HCT116 (cell line): ENCODE results near the gene ABCC5. TPM values are rescaled to one million over a fixed set of nuclear protein-coding genes. Genes with fewer than 3 reads are reported as not detected.

Source experiments
- ATAC-seq: fragments of 200-7000 bp; cut with Tn5 transposase; 2 replicates; pipeline ENCODE4 v1.9.1; 2020; ENCODE audit warnings: mild to moderate bottlenecking, moderate library complexity
- BruUV-seq: library from RNA; stranded (reverse); fragments of 400-500 nt; replicated peaks from 2 replicates; lab custom pipeline; 2021; lab: Mats Ljungman, UMichigan
- CTCF ChIA-PET: fragments of 300-600 bp; sonication (Branson Sonifier 250); formaldehyde crosslinking; loops from one replicate; lab custom pipeline; 2021; ENCODE audit warnings: antibody characterized with exemption; lab: Charles Lee
- POLR2A ChIA-PET: fragments of 300-600, 350-600 bp; sonication (Branson Sonifier 250); formaldehyde crosslinking; loops from one replicate; lab custom pipeline; 2021; ENCODE audit warnings: antibody characterized with exemption; lab: Charles Lee
- RAD21 ChIA-PET, 2 experiments: fragments of 300-600 bp; sonication (Branson Sonifier 250); formaldehyde crosslinking; loops; one replicate each; lab custom pipeline; 2023; ENCODE audit warnings: low total read pairs in 2 of 2; ENCODE audit not compliant: uncharacterized antibody in 2 of 2, unreplicated experiment in 2 of 2, low non-redundant PET in 1 of 2; lab: Charles Lee
- DNase-seq: peaks from one replicate; pipeline ENCODE4 v3.0.0-alpha.2; 2010; ENCODE audit warnings: low read depth, low spot score
- H2AFZ ChIP-seq: fragments of 200-600 bp; shearing (Covaris generic), sonication (generic); 2 replicates; pipeline ENCODE4 v1.6.1; 2017; ENCODE audit warnings: low read depth, mixed run types, mixed read lengths, antibody characterized with exemption, low read length; ENCODE audit not compliant: poor library complexity, severe bottlenecking
- H3K27ac ChIP-seq: 2 replicates; pipeline ENCODE4 v1.5.1; 2012; ENCODE audit warnings: low read depth, low read length
- H3K27me3 ChIP-seq: fragments of 200-600 bp; sonication (generic); 2 replicates; pipeline ENCODE4 v1.6.1; 2016; ENCODE audit warnings: mixed run types, low read length, mixed read lengths; ENCODE audit not compliant: insufficient read depth
- H3K36me3 ChIP-seq, 2 experiments: fragments of 200-500 bp in 1 of 2; fragments of 200-600 bp in 1 of 2; sonication (Bioruptor generic) in 1 of 2; sonication (generic) in 1 of 2; 2 replicates each; pipeline versions ENCODE4 v1.5.1 to v1.6.1; 2014 to 2016; ENCODE audit warnings: low read length in 2 of 2, inconsistent platforms in 1 of 2, mixed read lengths in 1 of 2, mixed run types in 1 of 2; ENCODE audit not compliant: insufficient read depth in 2 of 2, control insufficient read depth in 1 of 2
- H3K4me1 ChIP-seq, 2 experiments: fragments of 200-600 bp in 1 of 2; sonication (generic) in 1 of 2; 2 replicates each; pipeline versions ENCODE4 v1.5.1 to v1.6.1; 2012 to 2017; ENCODE audit warnings: low read length in 2 of 2, inconsistent platforms in 1 of 2, mild to moderate bottlenecking in 1 of 2, mixed read lengths in 1 of 2, mixed run types in 1 of 2, moderate library complexity in 1 of 2; ENCODE audit not compliant: insufficient read depth in 2 of 2, control insufficient read depth in 1 of 2
- H3K4me2 ChIP-seq: fragments of 200-600 bp; sonication (generic); 2 replicates; pipeline ENCODE4 v1.6.1; 2017; ENCODE audit warnings: mixed run types, low read length, mixed read lengths
- H3K4me3 ChIP-seq, 2 experiments: fragments of 200-600 bp in 1 of 2; sonication (generic) in 1 of 2; replicated peaks in 1 of 2; 2 replicates each; pipeline ENCODE4 v1.5.1; 2011 to 2016; ENCODE audit warnings: low read length in 2 of 2, control low read depth in 1 of 2, low read depth in 1 of 2, mild to moderate bottlenecking in 1 of 2, mixed read lengths in 1 of 2, mixed run types in 1 of 2
- H3K79me2 ChIP-seq: fragments of 200-600 bp; sonication (generic); 2 replicates; pipeline ENCODE4 v1.6.1; 2017; ENCODE audit warnings: mild to moderate bottlenecking, mixed run types, low read length, moderate library complexity, mixed read lengths; ENCODE audit not compliant: insufficient read depth
- H3K9ac ChIP-seq: fragments of 200-600 bp; sonication (generic); 2 replicates; pipeline ENCODE4 v1.6.1; 2016; ENCODE audit warnings: low read length, mixed read lengths
- H3K9me2 ChIP-seq: fragments of 200-600 bp; sonication (generic), shearing (Covaris generic); 2 replicates; pipeline ENCODE4 v1.6.1; 2017; ENCODE audit warnings: mixed run types, mild to moderate bottlenecking, moderate library complexity; ENCODE audit not compliant: insufficient read depth
- H3K9me3 ChIP-seq, 2 experiments: fragments of 200-500 bp in 1 of 2; fragments of 200-600 bp in 1 of 2; sonication (Bioruptor generic) in 1 of 2; sonication (generic) in 1 of 2; 2 replicates each; pipeline ENCODE4 v1.6.1; 2014 to 2017; ENCODE audit warnings: low read length in 2 of 2, mixed read lengths in 2 of 2, inconsistent platforms in 1 of 2, low read depth in 1 of 2, mild to moderate bottlenecking in 1 of 2, mixed run types in 1 of 2, moderate library complexity in 1 of 2; ENCODE audit not compliant: control insufficient read depth in 1 of 2, insufficient read depth in 1 of 2
- H4K20me1 ChIP-seq: fragments of 200-600 bp; sonication (generic), shearing (Covaris generic); 2 replicates; pipeline ENCODE4 v1.6.1; 2017; ENCODE audit warnings: mixed run types, mild to moderate bottlenecking, moderate library complexity; ENCODE audit not compliant: insufficient read depth
- CBX3 ChIP-seq: IDR thresholded peaks from 2 replicates; pipeline ENCODE4 v1.6.1; 2012; ENCODE audit warnings: low read depth
- ELF1 ChIP-seq: IDR thresholded peaks from 2 replicates; pipeline ENCODE4 v1.6.1; 2012; ENCODE audit warnings: low read depth, borderline replicate concordance
- EZH2 ChIP-seq: fragments of 200-600 bp; sonication (generic); IDR thresholded peaks from 2 replicates; pipeline ENCODE4 v1.6.1; 2017; ENCODE audit warnings: antibody characterized with exemption, mixed run types
- EZH2phosphoT487 ChIP-seq: fragments of 200-600 bp; IDR thresholded peaks from 2 replicates; pipeline ENCODE4 v1.6.1; 2018; ENCODE audit warnings: antibody characterized with exemption, borderline replicate concordance
- FOSL1 ChIP-seq: IDR thresholded peaks from 2 replicates; pipeline ENCODE4 v1.6.1; 2012; ENCODE audit warnings: low read depth
- JUND ChIP-seq: IDR thresholded peaks from 2 replicates; pipeline ENCODE4 v1.6.1; 2012
- POLR2A ChIP-seq: IDR thresholded peaks from 2 replicates; pipeline ENCODE4 v1.7.0; 2011; ENCODE audit warnings: borderline replicate concordance; ENCODE audit not compliant: insufficient read depth, insufficient read length; ENCODE audit errors: extremely low read depth
- POLR2AphosphoS5 ChIP-seq: IDR thresholded peaks from 2 replicates; pipeline ENCODE4 v1.6.1; 2011; ENCODE audit warnings: mild to moderate bottlenecking, low read depth, low read length, moderate library complexity
- RAD21 ChIP-seq: IDR thresholded peaks from 2 replicates; pipeline ENCODE4 v1.6.1; 2012; ENCODE audit warnings: low read depth, mild to moderate bottlenecking
- SIN3A ChIP-seq: IDR thresholded peaks from 2 replicates; pipeline ENCODE4 v1.6.1; 2012; ENCODE audit warnings: low read depth
- SP1 ChIP-seq: IDR thresholded peaks from 2 replicates; pipeline ENCODE4 v1.6.1; 2012; ENCODE audit warnings: low read depth
- TCF7L2 ChIP-seq: IDR thresholded peaks from 2 replicates; pipeline ENCODE4 v1.7.0; 2011; ENCODE audit warnings: borderline replicate concordance, inconsistent platforms; ENCODE audit not compliant: insufficient read depth, insufficient read length; ENCODE audit errors: extremely low read depth
- YY1 ChIP-seq: IDR thresholded peaks from 2 replicates; pipeline ENCODE4 v1.6.1; 2011; ENCODE audit warnings: low read length, low read depth, moderate library complexity, mild to moderate bottlenecking; ENCODE audit not compliant: insufficient replicate concordance; ENCODE audit errors: extremely low read depth
- ZFX ChIP-seq: fragments of 450-650 bp; IDR thresholded peaks from 2 replicates; pipeline ENCODE4 v1.6.1; 2017
- ZNF274 ChIP-seq: fragments of 200-500 bp; sonication (Bioruptor generic); IDR thresholded peaks from 2 replicates; pipeline ENCODE4 v1.6.1; 2014; ENCODE audit warnings: mild to moderate bottlenecking, low read depth, low read length, inconsistent platforms
- intact Hi-C: fragments of 100-400 bp; cut with micrococcal nuclease; formaldehyde crosslinking; loops from 2 replicates; pipeline ENCODE4 v1.10.0; 2022
- total RNA-seq: library from RNA; stranded (reverse); gene quantifications from one replicate; pipeline ENCODE4 v1.2.1, GENCODE V29; 2021; ENCODE audit not compliant: unreplicated experiment
- TF ChIP-seq, protein P1 (sequence below): IDR thresholded peaks from 2 replicates; pipeline ENCODE4 v1.6.1; 2012
- TF ChIP-seq, protein P2 (sequence below), 3 experiments: fragments of 200-600 bp in 1 of 3; sonication (generic) in 1 of 3; IDR thresholded peaks in 2 of 3; conservative IDR thresholded peaks in 1 of 3; 2 replicates each; pipeline ENCODE4 v1.5.1; 2012 to 2017; ENCODE audit warnings: low read depth in 2 of 3, low read length in 2 of 3, antibody characterized with exemption in 1 of 3, borderline replicate concordance in 1 of 3, control low read depth in 1 of 3, mild to moderate bottlenecking in 1 of 3, mixed read lengths in 1 of 3, mixed run types in 1 of 3, moderate library complexity in 1 of 3; ENCODE audit not compliant: insufficient read depth in 1 of 3

The ABCC5 gene
- total RNA-seq, 1 experiment from 2014 or later: 16.9 TPM

DNA sequence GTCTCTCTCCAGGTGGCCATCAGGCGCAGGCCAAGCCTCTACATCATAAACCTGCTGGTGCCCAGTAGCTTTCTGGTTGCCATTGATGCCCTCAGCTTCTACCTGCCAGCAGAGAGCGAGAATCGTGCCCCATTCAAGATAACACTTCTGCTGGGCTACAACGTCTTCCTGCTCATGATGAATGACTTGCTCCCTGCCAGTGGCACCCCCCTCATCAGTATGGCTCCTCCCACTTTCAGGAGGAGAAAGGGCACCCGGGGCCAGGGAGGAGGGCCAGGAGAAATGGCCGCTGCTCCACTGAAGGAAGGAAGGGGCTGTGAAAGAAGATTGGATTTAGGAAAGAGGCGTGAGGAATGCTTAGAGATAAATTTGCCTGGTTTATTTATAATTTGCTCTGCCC lies 41.7 kb upstream of the ABCC5 start:
- H2AFZ ChIP-seq: no peak overlapping the region
- peak; percentile 52 for ATAC-seq

DNA sequence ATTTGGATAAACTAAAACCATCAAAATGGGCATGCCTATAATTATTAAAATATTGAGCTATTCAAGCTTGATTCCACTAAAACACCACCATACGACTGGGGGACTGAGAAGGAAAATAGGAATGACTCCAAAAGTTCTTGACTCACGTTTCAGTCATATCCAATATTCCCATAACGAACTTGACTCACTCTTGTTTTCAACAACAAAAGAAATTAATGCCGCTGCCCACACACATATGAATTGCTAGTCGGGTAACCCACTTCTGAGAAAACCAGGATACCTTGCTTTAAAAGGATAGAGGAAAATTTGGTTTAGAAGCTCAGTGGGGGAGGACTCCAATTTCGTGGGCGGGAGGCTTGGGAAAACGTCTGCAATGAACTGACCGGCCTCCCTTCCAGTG lies 40.3 kb upstream of the ABCC5 start:
- Histone ChIP-seq H3K36me3 (no peaks in the 10 kb centered on the region), H3K27me3 (no peaks in the 10 kb centered on the region), H2AFZ (no peak overlapping the region), H3K4me3 (no peak overlapping the region), H3K9ac (no peak overlapping the region), H3K9me2 (no peaks in the 10 kb centered on the region), H3K27ac (no peak overlapping the region), H3K79me2 (no peaks in the 10 kb centered on the region), H4K20me1 (no peaks in the 10 kb centered on the region), H3K9me3 (no peaks in the 10 kb centered on the region), H3K4me1 (peaks cover 0 to 3% of the 10 kb centered on the region in 2 experiments; a peak in 1 of 4 replicates), H3K4me2 (no peak overlapping the region)
- ATAC-seq (no peak), DNase-seq (no peak)
- ChIA-PET POLR2A (no interaction called here), CTCF (no interaction called here), RAD21 (no interaction called here)
- no TSS peak for BruUV-seq
- intact Hi-C loops: no loop called here
- TF ChIP-seq EZH2 (no peak), ZFX (no peak), ELF1 (no peak), FOSL1 (no peak), CBX3 (no peak), POLR2A (no peak), SP1 (no peak), YY1 (no peak), RAD21 (no peak), JUND (no peak), EZH2phosphoT487 (no peak)
- TF ChIP-seq, protein P1, sequence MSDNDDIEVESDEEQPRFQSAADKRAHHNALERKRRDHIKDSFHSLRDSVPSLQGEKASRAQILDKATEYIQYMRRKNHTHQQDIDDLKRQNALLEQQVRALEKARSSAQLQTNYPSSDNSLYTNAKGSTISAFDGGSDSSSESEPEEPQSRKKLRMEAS: no peak

More for the DNA sequence above, 41.7 kb upstream of the ABCC5 start:
- Histone ChIP-seq H3K9me3 (no peaks in the 10 kb centered on the region), H3K79me2 (no peaks in the 10 kb centered on the region), H3K9ac (no peak overlapping the region), H3K36me3 (no peaks in the 10 kb centered on the region), H3K4me2 (no peak overlapping the region), H3K4me1 (peaks cover 0 to 3% of the 10 kb centered on the region in 2 experiments; a peak in 1 of 4 replicates), H3K9me2 (no peaks in the 10 kb centered on the region), H3K4me3 (no peak overlapping the region), H3K27ac (no peak overlapping the region)
- no TSS peak for BruUV-seq
- intact Hi-C loops: no loop called here
- DNase-seq: no peak
- TF ChIP-seq, protein P2, sequence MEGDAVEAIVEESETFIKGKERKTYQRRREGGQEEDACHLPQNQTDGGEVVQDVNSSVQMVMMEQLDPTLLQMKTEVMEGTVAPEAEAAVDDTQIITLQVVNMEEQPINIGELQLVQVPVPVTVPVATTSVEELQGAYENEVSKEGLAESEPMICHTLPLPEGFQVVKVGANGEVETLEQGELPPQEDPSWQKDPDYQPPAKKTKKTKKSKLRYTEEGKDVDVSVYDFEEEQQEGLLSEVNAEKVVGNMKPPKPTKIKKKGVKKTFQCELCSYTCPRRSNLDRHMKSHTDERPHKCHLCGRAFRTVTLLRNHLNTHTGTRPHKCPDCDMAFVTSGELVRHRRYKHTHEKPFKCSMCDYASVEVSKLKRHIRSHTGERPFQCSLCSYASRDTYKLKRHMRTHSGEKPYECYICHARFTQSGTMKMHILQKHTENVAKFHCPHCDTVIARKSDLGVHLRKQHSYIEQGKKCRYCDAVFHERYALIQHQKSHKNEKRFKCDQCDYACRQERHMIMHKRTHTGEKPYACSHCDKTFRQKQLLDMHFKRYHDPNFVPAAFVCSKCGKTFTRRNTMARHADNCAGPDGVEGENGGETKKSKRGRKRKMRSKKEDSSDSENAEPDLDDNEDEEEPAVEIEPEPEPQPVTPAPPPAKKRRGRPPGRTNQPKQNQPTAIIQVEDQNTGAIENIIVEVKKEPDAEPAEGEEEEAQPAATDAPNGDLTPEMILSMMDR (IDR thresholded peaks at IDR 0.05 in 2 of 3, conservative IDR thresholded peaks at IDR 0.05 in 1 of 3; ENCODE audit: borderline replicate concordance in 1 of 3, insufficient read depth in 1 of 3, low read depth in 2 of 3, low read length in 2 of 3): no peak
- TF ChIP-seq TCF7L2: no peak
- no peak for TF ChIP-seq ZNF274
- TF ChIP-seq POLR2A: no peak
- no peak for TF ChIP-seq SIN3A
- TF ChIP-seq ZFX: no peak
- TF ChIP-seq POLR2AphosphoS5: no peak
- TF ChIP-seq RAD21: no peak
- TF ChIP-seq CBX3: no peak
- no peak for TF ChIP-seq ELF1
- TF ChIP-seq JUND: no peak
- TF ChIP-seq, all 23 proteins: peak for 0
- ChIA-PET POLR2A (no interaction called here), RAD21 (no interaction called here), CTCF (no interaction called here)
- Histone ChIP-seq H4K20me1 (no peaks in the 10 kb centered on the region), H3K27me3 (no peaks in the 10 kb centered on the region)
